WTC11 (cell line): Measurements from ENCODE around the gene METRN. TPM values are rescaled to one million over a fixed set of nuclear protein-coding genes. Genes with fewer than 3 reads are reported as not detected.

ENCODE experiments used
- ATAC-seq: fragments of 200-7000 bp; cut with Tn5 transposase; 2 replicates; pipeline ENCODE4 v1.10.0; 2021; ENCODE audit warnings: mild to moderate bottlenecking, moderate library complexity
- CTCF ChIA-PET: fragments of 300-600 bp; sonication (Branson Sonifier 250); formaldehyde crosslinking; loops from one replicate; lab custom pipeline; 2021; ENCODE audit warnings: antibody characterized with exemption; lab: Charles Lee
- POLR2A ChIA-PET: fragments of 350-600 bp; sonication (Branson Sonifier 250); formaldehyde crosslinking; loops from one replicate; lab custom pipeline; 2021; ENCODE audit warnings: antibody characterized with exemption; lab: Charles Lee
- DNase-seq: peaks from one replicate; pipeline ENCODE4 v3.0.0; 2021; ENCODE audit warnings: low spot score
- H3K27ac Mint-ChIP-seq: 2 replicates; pipeline ENCODE4 v1.8.0; 2021; ENCODE audit warnings: mixed read lengths
- H3K27me3 Mint-ChIP-seq: 2 replicates; pipeline ENCODE4 v1.8.0; 2021; ENCODE audit warnings: low read depth, mild to moderate bottlenecking, moderate library complexity, mixed read lengths
- H3K36me3 Mint-ChIP-seq: 2 replicates; pipeline ENCODE4 v1.8.0; 2021; ENCODE audit warnings: mixed read lengths
- H3K4me1 Mint-ChIP-seq: 2 replicates; pipeline ENCODE4 v1.8.0; 2022; ENCODE audit warnings: mixed read lengths
- H3K4me3 Mint-ChIP-seq: 2 replicates; pipeline ENCODE4 v1.8.0; 2021; ENCODE audit warnings: mild to moderate bottlenecking, moderate library complexity, mixed read lengths
- H3K9me3 Mint-ChIP-seq: 2 replicates; pipeline ENCODE4 v1.8.0; 2021; ENCODE audit warnings: mixed read lengths
- ELF4 ChIP-seq: sonication (generic); formaldehyde crosslinking; IDR thresholded peaks from 2 replicates; pipeline ENCODE4 v1.8.1; 2022; ENCODE audit warnings: low read depth, mild to moderate bottlenecking, moderate library complexity, missing genetic modification reagents
- ESRRA ChIP-seq: sonication (generic); formaldehyde crosslinking; IDR thresholded peaks from 2 replicates; pipeline ENCODE4 v1.8.1; 2022; ENCODE audit warnings: mild to moderate bottlenecking, missing genetic modification reagents, borderline replicate concordance
- FOXP1 ChIP-seq: sonication (generic); formaldehyde crosslinking; IDR thresholded peaks from 2 replicates; pipeline ENCODE4 v1.8.0; 2022; ENCODE audit warnings: missing genetic modification reagents, mild to moderate bottlenecking, moderate library complexity, borderline replicate concordance
- JAZF1 ChIP-seq: fragments of 250-450 bp; sonication (Bioruptor Pico); IDR thresholded peaks from 2 replicates; pipeline ENCODE4 v1.9.0; 2021; ENCODE audit warnings: moderate library complexity, mild to moderate bottlenecking, inconsistent platforms
- KAT7 ChIP-seq: sonication (generic); formaldehyde crosslinking; IDR thresholded peaks from 2 replicates; pipeline ENCODE4 v1.8.1; 2023; ENCODE audit warnings: missing genetic modification reagents, mild to moderate bottlenecking, borderline replicate concordance
- RORB ChIP-seq: fragments of 250-450 bp; sonication (Bioruptor Pico); IDR thresholded peaks from 2 replicates; pipeline ENCODE4 v1.9.0; 2021; ENCODE audit warnings: mild to moderate bottlenecking
- SOX15 ChIP-seq: fragments of 250-450 bp; sonication (Bioruptor Pico); IDR thresholded peaks from 2 replicates; pipeline ENCODE4 v1.9.0; 2021; ENCODE audit warnings: mild to moderate bottlenecking
- SP1 ChIP-seq: sonication (generic); formaldehyde crosslinking; conservative IDR thresholded peaks from 2 replicates; pipeline ENCODE4 v1.8.1; 2022; ENCODE audit warnings: missing genetic modification reagents
- TCF7 ChIP-seq: sonication (generic); formaldehyde crosslinking; IDR thresholded peaks from 2 replicates; pipeline ENCODE4 v1.8.0; 2022; ENCODE audit warnings: mild to moderate bottlenecking, low read depth, missing genetic modification reagents, moderate library complexity
- TP53 ChIP-seq: sonication (generic); formaldehyde crosslinking; IDR thresholded peaks from 2 replicates; pipeline ENCODE4 v1.8.1; 2023; ENCODE audit warnings: mild to moderate bottlenecking, missing genetic modification reagents
- ZBTB21 ChIP-seq: sonication (generic); formaldehyde crosslinking; IDR thresholded peaks from 2 replicates; pipeline ENCODE4 v1.8.1; 2023; ENCODE audit warnings: mild to moderate bottlenecking, missing genetic modification reagents, borderline replicate concordance
- ZNF416 ChIP-seq: fragments of 250-450 bp; sonication (Bioruptor Pico); IDR thresholded peaks from 2 replicates; pipeline ENCODE4 v1.9.0; 2021; ENCODE audit warnings: mild to moderate bottlenecking, inconsistent platforms
- total RNA-seq: library from RNA; stranded (reverse); gene quantifications from 3 replicates; pipeline ENCODE4 v1.2.3, GENCODE V29; 2021
- TF ChIP-seq, protein P1 (sequence below): sonication (generic); formaldehyde crosslinking; IDR thresholded peaks from 2 replicates; pipeline ENCODE4 v1.8.1; 2023; ENCODE audit warnings: mild to moderate bottlenecking, missing genetic modification reagents, moderate library complexity
- TF ChIP-seq, protein P2 (sequence below): sonication (generic); formaldehyde crosslinking; IDR thresholded peaks from 2 replicates; pipeline ENCODE4 v1.8.0; 2023; ENCODE audit warnings: missing genetic modification reagents
- TF ChIP-seq, protein P3 (sequence below): sonication (generic); formaldehyde crosslinking; IDR thresholded peaks from 2 replicates; pipeline ENCODE4 v1.8.1; 2022; ENCODE audit warnings: mild to moderate bottlenecking, moderate library complexity, missing genetic modification reagents
- TF ChIP-seq, protein P4 (sequence below): sonication (generic); formaldehyde crosslinking; conservative IDR thresholded peaks from 2 replicates; pipeline ENCODE4 v1.8.1; 2023; ENCODE audit warnings: mild to moderate bottlenecking, low read depth, missing genetic modification reagents, moderate library complexity
- TF ChIP-seq, protein P5 (sequence below): sonication (generic); formaldehyde crosslinking; conservative IDR thresholded peaks from 2 replicates; pipeline ENCODE4 v1.8.1; 2022; ENCODE audit warnings: mild to moderate bottlenecking, missing genetic modification reagents

METRN gene
- total RNA-seq, 1 experiment from 2014 or later: 30.9 TPM

DNA sequence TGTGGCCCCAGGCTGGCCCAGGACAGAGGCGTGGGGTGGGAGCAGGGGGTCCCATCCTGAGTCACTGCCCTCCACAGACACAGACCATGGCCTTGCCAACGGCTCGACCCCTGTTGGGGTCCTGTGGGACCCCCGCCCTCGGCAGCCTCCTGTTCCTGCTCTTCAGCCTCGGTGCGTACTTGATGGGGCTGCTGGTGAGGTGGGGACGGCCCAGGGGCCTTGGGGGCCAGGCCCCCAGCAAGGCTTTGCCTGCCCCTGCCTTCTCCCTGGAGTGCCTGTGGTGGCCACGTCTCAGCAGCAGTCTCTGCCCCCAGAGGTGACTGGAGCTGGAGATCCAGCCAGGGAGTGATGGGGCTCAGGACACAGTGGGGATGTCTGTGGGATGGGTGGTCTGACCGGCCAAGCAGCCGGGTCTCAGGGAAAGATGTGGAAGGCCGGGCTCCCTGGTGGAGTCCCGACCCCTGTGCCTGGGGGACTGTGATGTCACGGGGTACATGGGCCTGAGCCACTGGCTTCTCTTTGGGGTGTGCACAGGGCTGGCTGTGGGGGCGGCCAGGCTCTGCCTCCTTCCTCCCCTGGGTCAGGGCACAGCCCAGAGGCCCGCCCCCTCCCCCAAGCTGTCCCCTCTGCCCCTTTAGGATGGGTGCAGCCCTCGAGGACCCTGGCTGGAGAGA lies 47.8 kb downstream of the METRN start:
- TF ChIP-seq, protein P1, sequence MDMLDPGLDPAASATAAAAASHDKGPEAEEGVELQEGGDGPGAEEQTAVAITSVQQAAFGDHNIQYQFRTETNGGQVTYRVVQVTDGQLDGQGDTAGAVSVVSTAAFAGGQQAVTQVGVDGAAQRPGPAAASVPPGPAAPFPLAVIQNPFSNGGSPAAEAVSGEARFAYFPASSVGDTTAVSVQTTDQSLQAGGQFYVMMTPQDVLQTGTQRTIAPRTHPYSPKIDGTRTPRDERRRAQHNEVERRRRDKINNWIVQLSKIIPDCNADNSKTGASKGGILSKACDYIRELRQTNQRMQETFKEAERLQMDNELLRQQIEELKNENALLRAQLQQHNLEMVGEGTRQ (CRISPR knock-in tag): no peak
- TF ChIP-seq JAZF1 (no peak), RORB (no peak), SP1 (CRISPR knock-in tag) (no peak), FOXP1 (CRISPR knock-in tag) (no peak)
- TF ChIP-seq, protein P2, sequence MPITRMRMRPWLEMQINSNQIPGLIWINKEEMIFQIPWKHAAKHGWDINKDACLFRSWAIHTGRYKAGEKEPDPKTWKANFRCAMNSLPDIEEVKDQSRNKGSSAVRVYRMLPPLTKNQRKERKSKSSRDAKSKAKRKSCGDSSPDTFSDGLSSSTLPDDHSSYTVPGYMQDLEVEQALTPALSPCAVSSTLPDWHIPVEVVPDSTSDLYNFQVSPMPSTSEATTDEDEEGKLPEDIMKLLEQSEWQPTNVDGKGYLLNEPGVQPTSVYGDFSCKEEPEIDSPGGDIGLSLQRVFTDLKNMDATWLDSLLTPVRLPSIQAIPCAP (CRISPR knock-in tag): no peak
- TF ChIP-seq, protein P3, sequence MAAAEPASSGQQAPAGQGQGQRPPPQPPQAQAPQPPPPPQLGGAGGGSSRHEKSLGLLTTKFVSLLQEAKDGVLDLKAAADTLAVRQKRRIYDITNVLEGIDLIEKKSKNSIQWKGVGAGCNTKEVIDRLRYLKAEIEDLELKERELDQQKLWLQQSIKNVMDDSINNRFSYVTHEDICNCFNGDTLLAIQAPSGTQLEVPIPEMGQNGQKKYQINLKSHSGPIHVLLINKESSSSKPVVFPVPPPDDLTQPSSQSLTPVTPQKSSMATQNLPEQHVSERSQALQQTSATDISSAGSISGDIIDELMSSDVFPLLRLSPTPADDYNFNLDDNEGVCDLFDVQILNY (CRISPR knock-in tag): no peak
- TF ChIP-seq, all 79 proteins: peak for 0
- ChIA-PET CTCF (interaction anchor here (1.0 to 2.2 kb wide), 5 partner anchors 12 to 295 kb away, joined by 3 to 11 read pairs (median 4); partner anchors contain the start of gene CIAO3), POLR2A (no interaction called here)
- DNase-seq: no peak
- no peaks in the 10 kb centered on the region for H3K27me3 Mint-ChIP-seq
- H3K4me1 Mint-ChIP-seq: no peaks in the 10 kb centered on the region
- H3K36me3 Mint-ChIP-seq: no peaks in the 10 kb centered on the region
- no peaks in the 10 kb centered on the region for H3K9me3 Mint-ChIP-seq
- H3K27ac Mint-ChIP-seq: no peak overlapping the region
- no peak overlapping the region for H3K4me3 Mint-ChIP-seq
- no peak for ATAC-seq

DNA sequence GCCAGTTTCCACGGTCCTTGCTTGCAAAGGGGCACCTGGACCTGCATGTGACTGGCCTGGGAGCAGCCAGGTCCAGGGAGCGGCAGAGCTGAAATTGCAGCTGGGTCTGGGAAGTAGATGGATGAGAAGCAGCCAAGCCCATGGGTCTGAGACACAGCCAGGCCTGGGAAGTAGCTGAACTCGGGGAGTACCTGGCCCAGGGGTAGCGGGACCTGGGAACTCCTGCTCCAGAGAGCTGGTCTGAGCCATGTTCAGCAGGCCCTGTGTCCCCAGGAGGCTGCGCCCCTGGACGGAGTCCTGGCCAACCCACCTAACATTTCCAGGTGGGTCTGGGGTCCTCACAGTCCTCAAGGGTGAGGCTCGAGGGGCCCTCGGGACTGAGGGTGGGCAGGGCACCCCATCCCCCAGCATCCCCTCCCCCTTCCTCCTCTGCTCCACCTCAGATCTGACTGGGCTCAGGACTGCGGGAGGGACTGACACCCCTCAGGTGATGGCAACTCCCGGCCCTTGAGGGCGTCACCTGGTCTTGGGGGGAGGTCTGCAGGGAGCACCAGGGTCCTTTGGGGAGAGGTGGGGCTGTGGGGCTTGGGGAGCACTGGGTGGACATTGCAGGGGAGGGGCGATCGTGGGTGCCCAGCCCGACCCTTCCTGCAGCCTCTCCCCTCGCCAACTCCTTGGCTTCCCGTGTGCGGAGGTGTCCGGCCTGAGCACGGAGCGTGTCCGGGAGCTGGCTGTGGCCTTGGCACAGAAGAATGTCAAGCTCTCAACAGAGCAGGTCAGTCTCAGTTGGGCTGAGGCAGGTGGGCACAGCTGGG lies 48.7 kb downstream of the METRN start:
- Mint-ChIP-seq H3K4me1 (no peaks in the 10 kb centered on the region), H3K36me3 (no peaks in the 10 kb centered on the region), H3K4me3 (no peak overlapping the region), H3K27ac (0 out of 2 replicates have a peak overlapping the region, but pooled peaks have one; percentile 27), H3K9me3 (no peaks in the 10 kb centered on the region), H3K27me3 (no peaks in the 10 kb centered on the region)
- CTCF ChIA-PET: interaction anchor here (0.7 to 1.4 kb wide), 2 partner anchors 19 to 23 kb away, joined by 3 to 4 read pairs; partner anchors contain the start of gene CIAO3
- DNase-seq (no peak), ATAC-seq (no peak)
- POLR2A ChIA-PET: no interaction called here
- TF ChIP-seq ZBTB21 (CRISPR knock-in tag) (no peak), ELF4 (CRISPR knock-in tag) (no peak), SOX15 (CRISPR knock-in tag) (no peak), KAT7 (CRISPR knock-in tag) (no peak), ZNF416 (CRISPR knock-in tag) (no peak), TCF7 (CRISPR knock-in tag) (no peak)
- TF ChIP-seq, protein P4, sequence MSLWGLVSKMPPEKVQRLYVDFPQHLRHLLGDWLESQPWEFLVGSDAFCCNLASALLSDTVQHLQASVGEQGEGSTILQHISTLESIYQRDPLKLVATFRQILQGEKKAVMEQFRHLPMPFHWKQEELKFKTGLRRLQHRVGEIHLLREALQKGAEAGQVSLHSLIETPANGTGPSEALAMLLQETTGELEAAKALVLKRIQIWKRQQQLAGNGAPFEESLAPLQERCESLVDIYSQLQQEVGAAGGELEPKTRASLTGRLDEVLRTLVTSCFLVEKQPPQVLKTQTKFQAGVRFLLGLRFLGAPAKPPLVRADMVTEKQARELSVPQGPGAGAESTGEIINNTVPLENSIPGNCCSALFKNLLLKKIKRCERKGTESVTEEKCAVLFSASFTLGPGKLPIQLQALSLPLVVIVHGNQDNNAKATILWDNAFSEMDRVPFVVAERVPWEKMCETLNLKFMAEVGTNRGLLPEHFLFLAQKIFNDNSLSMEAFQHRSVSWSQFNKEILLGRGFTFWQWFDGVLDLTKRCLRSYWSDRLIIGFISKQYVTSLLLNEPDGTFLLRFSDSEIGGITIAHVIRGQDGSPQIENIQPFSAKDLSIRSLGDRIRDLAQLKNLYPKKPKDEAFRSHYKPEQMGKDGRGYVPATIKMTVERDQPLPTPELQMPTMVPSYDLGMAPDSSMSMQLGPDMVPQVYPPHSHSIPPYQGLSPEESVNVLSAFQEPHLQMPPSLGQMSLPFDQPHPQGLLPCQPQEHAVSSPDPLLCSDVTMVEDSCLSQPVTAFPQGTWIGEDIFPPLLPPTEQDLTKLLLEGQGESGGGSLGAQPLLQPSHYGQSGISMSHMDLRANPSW: no peak

DNA sequence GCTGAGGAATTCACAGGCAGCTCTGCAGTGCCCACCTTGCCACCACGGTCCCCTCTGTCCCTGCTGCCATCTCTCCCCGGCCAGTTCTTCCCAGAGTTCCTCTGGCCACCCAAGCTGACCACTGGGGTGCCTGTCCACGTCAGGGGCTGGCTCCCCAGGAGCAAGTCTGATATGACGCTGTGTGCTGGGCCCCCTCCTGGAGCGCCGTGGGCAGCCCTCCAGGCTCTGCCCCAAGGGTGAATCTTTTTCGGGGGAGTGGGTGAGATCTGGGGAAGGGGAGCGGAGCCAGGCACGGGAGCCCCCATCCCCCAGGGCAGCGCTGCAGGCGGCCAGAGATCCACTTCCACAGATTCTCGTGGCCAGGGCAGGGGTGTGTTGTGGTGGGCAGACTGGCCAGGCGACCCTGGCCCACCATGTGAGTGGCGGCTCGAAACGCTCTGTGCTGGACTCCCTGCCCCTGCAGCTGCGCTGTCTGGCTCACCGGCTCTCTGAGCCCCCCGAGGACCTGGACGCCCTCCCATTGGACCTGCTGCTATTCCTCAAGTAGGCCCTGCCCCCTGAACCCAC lies 49.3 kb downstream of the METRN start:
- H3K27ac Mint-ChIP-seq: no peak overlapping the region
- H3K4me1 Mint-ChIP-seq: no peaks in the 10 kb centered on the region
- H3K36me3 Mint-ChIP-seq: no peaks in the 10 kb centered on the region
- no peak for DNase-seq
- no peak for TF ChIP-seq JAZF1
- no peak for TF ChIP-seq ESRRA
- TF ChIP-seq, protein P5, sequence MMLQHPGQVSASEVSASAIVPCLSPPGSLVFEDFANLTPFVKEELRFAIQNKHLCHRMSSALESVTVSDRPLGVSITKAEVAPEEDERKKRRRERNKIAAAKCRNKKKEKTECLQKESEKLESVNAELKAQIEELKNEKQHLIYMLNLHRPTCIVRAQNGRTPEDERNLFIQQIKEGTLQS: no peak
- TF ChIP-seq TP53: no peak
- H3K9me3 Mint-ChIP-seq: no peaks in the 10 kb centered on the region
- H3K4me3 Mint-ChIP-seq: no peak overlapping the region
- H3K27me3 Mint-ChIP-seq: no peaks in the 10 kb centered on the region
- ChIA-PET POLR2A (no interaction called here), CTCF (interaction anchor here (1.4 kb wide), 1 partner anchor 20 kb away, joined by 4 read pairs; no protein-coding TSS in a partner anchor)
- ATAC-seq: no peak
